HL-60 (cell line): ENCODE data around the gene FKBP3.
"Not testable (repeated sequence)": the region's sequence is repeated elsewhere in the genome, so short reads cannot be mapped to it uniquely, and the experiment has no call there.

ENCODE experiments used
- DNase-seq, 2 experiments: peaks; one replicate each; pipeline ENCODE4 v3.0.0-alpha.2; 2010 to 2020; ENCODE audit warnings: low read depth in 1 of 2, low spot score in 1 of 2
- H3K27ac ChIP-seq: fragments of 250-450 bp; sonication (Bioruptor Pico); replicated peaks from 2 replicates; pipeline ENCODE4 v1.5.1; 2020; ENCODE audit warnings: mild to moderate bottlenecking, moderate library complexity
- H3K27me3 ChIP-seq: fragments of 250-450 bp; sonication (Bioruptor Pico); 2 replicates; pipeline ENCODE4 v1.5.1; 2021; ENCODE audit warnings: mild to moderate bottlenecking, moderate library complexity; ENCODE audit not compliant: insufficient read depth, poor library complexity, severe bottlenecking
- H3K4me3 ChIP-seq: replicated peaks from 2 replicates; pipeline ENCODE4 v1.5.1; 2011; ENCODE audit warnings: mild to moderate bottlenecking, control low read depth, low read length; ENCODE audit not compliant: insufficient read depth
- CTCF ChIP-seq: IDR thresholded peaks from one replicate; pipeline ENCODE4 v1.5.1; 2011; ENCODE audit warnings: low read length, control low read depth, inconsistent platforms; ENCODE audit not compliant: insufficient read depth
- GABPA ChIP-seq: IDR thresholded peaks from 2 replicates; pipeline ENCODE4 v1.6.1; 2012; ENCODE audit warnings: low read depth
- POLR2AphosphoS5 ChIP-seq: IDR thresholded peaks from 2 replicates; pipeline ENCODE4 v1.6.1; 2012; ENCODE audit warnings: low read depth
- REST ChIP-seq: IDR thresholded peaks from 2 replicates; pipeline ENCODE4 v1.6.1; 2012; ENCODE audit warnings: low read depth; ENCODE audit not compliant: insufficient replicate concordance
- SPI1 ChIP-seq: IDR thresholded peaks from 2 replicates; pipeline ENCODE4 v1.6.1; 2012; ENCODE audit warnings: low read depth, mild to moderate bottlenecking, borderline replicate concordance

FKBP3 gene

GRCh38 chr14:45083617-45083975 lies 50.7 kb downstream of the FKBP3 start:
- Histone ChIP-seq H3K27ac (peak overlapping the region; percentile 37), H3K4me3 (peak overlapping the region; percentile 77), H3K27me3 (no peaks in the 10 kb centered on the region)
- no peak for TF ChIP-seq SPI1
- TF ChIP-seq REST = no peak
- TF ChIP-seq GABPA = no peak
- no peak for TF ChIP-seq CTCF
- no peak for TF ChIP-seq POLR2AphosphoS5
- no peak for DNase-seq

- Histone ChIP-seq H3K27ac (no peak overlapping the region), H3K4me3 (no peak overlapping the region), H3K27me3 (no peaks in the 10 kb centered on the region)
- no peak for TF ChIP-seq CTCF
- TF ChIP-seq REST = no peak
- TF ChIP-seq GABPA = no peak
- no peak for DNase-seq
Measured at GRCh38 chr14:45082420-45082819, 51.9 kb downstream of the FKBP3 start.

- H3K27ac ChIP-seq, H3K27me3 ChIP-seq, H3K4me3 ChIP-seq, DNase-seq: not testable (repeated sequence)
Measured at GRCh38 chr14:45081096-45081495, 53.2 kb downstream of the FKBP3 start.

GRCh38 chr14:45080416-45080968 lies 53.8 kb downstream of the FKBP3 start:
- not testable (repeated sequence) for H3K27me3 ChIP-seq, H3K27ac ChIP-seq, DNase-seq, H3K4me3 ChIP-seq

GRCh38 chr14:45078323-45078722 lies 56.0 kb downstream of the FKBP3 start:
- TF ChIP-seq CTCF (no peak), POLR2AphosphoS5 (no peak)
- no peak overlapping the region for H3K27ac ChIP-seq
- H3K4me3 ChIP-seq = no peak overlapping the region

More at GRCh38 chr14:45078323-45078722, 56.0 kb downstream of the FKBP3 start:
- no peaks in the 10 kb centered on the region for H3K27me3 ChIP-seq
- DNase-seq = no peak
